Activated CD4-positive, alpha-beta T cell treated with anti-CD3 and anti-CD28 coated beads for 36 hours (primary cell): Measurements from ENCODE around the gene TM4SF20. TPM values are rescaled to one million over a fixed set of nuclear protein-coding genes. Genes with fewer than 3 reads are reported as not detected.
"Not testable (repeated sequence)": the region's sequence is repeated elsewhere in the genome, so short reads cannot be mapped to it uniquely, and the experiment has no call there.

Experiments used
- ATAC-seq: fragments of 200-7000 bp; cut with Tn5 transposase; one replicate; pipeline ENCODE4 v1.10.0; 2021; ENCODE audit warnings: mild to moderate bottlenecking, moderate library complexity
- CTCF ChIA-PET: fragments of 350-600 bp; sonication (Branson Sonifier 250); formaldehyde crosslinking; loops from one replicate; lab custom pipeline; 2021; ENCODE audit warnings: antibody characterized with exemption; lab: Charles Lee
- POLR2A ChIA-PET: fragments of 350-600 bp; sonication (Branson Sonifier 250); formaldehyde crosslinking; loops from one replicate; lab custom pipeline; 2021; ENCODE audit warnings: antibody characterized with exemption, inconsistent platforms; lab: Charles Lee
- DNase-seq: peaks from one replicate; pipeline ENCODE4 v3.0.0-alpha.2; 2020
- H3K27ac Mint-ChIP-seq: one replicate; pipeline ENCODE4 v1.8.0; 2021; ENCODE audit warnings: mixed read lengths
- H3K27me3 Mint-ChIP-seq: one replicate; pipeline ENCODE4 v1.8.0; 2021; ENCODE audit warnings: mixed read lengths
- H3K36me3 Mint-ChIP-seq: one replicate; pipeline ENCODE4 v1.8.0; 2021; ENCODE audit warnings: low read depth, mixed read lengths
- H3K4me1 Mint-ChIP-seq: one replicate; pipeline ENCODE4 v1.8.0; 2021; ENCODE audit warnings: mixed read lengths
- H3K4me3 Mint-ChIP-seq: one replicate; pipeline ENCODE4 v1.8.0; 2021; ENCODE audit warnings: mild to moderate bottlenecking, moderate library complexity, mixed read lengths
- H3K9me3 Mint-ChIP-seq: one replicate; pipeline ENCODE4 v1.8.0; 2021; ENCODE audit warnings: low read depth, mixed read lengths
- intact Hi-C, 2 experiments: fragments of 100-400 bp; cut with DNase I in 1 of 2; cut with micrococcal nuclease in 1 of 2; formaldehyde crosslinking; loops; one replicate each; pipeline versions ENCODE4 v1.14.2 to v1.15.1; 2022 to 2024; cut with DNase I, micrococcal nuclease
- total RNA-seq, 2 experiments: library from RNA; stranded (reverse); gene quantifications; one replicate each; pipeline ENCODE4 v1.2.3, GENCODE V29; 2021

The TM4SF20 gene
- total RNA-seq, 2 experiments from 2014 or later: not detected

- H3K9me3 Mint-ChIP-seq: no peaks in the 10 kb centered on the region
- ChIA-PET POLR2A (no interaction called here), CTCF (interaction anchor here (0.6 kb wide), 1 partner anchor 609 kb away, joined by 3 read pairs; no protein-coding TSS in a partner anchor)
- H3K36me3 Mint-ChIP-seq: no peaks in the 10 kb centered on the region
- DNase-seq: no peak
- ATAC-seq: no peak
- peaks cover 3% of the 10 kb centered on the region for H3K27me3 Mint-ChIP-seq
- H3K4me1 Mint-ChIP-seq: peaks cover 13% of the 10 kb centered on the region
- intact Hi-C loops: no loop called here
- H3K4me3 Mint-ChIP-seq: no peak overlapping the region
- H3K27ac Mint-ChIP-seq: no peak overlapping the region
Observed at GRCh38 chr2:227398684-227399670, 19.9 kb upstream of the TM4SF20 start.

GRCh38 chr2:227397562-227397961 lies 18.5 kb upstream of the TM4SF20 start:
- Mint-ChIP-seq H3K4me1 (peaks cover 9% of the 10 kb centered on the region), H3K4me3 (no peak overlapping the region), H3K27ac (peak overlapping the region; percentile 29), H3K36me3 (no peaks in the 10 kb centered on the region), H3K9me3 (no peaks in the 10 kb centered on the region), H3K27me3 (peaks cover 3% of the 10 kb centered on the region)
- DNase-seq (no peak), ATAC-seq (no peak)
- ChIA-PET CTCF (interaction anchor here (0.5 kb wide), 1 partner anchor 627 kb away, joined by 3 read pairs; no protein-coding TSS in a partner anchor), POLR2A (no interaction called here)
- intact Hi-C loops: no loop called here

GRCh38 chr2:227395556-227395955 lies 16.4 kb upstream of the TM4SF20 start:
- Mint-ChIP-seq H3K36me3 (no peaks in the 10 kb centered on the region), H3K27ac (no peak overlapping the region), H3K9me3 (no peaks in the 10 kb centered on the region), H3K4me3 (no peak overlapping the region), H3K27me3 (no peaks in the 10 kb centered on the region), H3K4me1 (peaks cover 6% of the 10 kb centered on the region)
- intact Hi-C loops: no loop called here
- ATAC-seq (no peak), DNase-seq (no peak)
- ChIA-PET POLR2A (no interaction called here), CTCF (no interaction called here)

- ATAC-seq: no peak
- Mint-ChIP-seq H3K4me1 (peaks cover 6% of the 10 kb centered on the region), H3K27ac (no peak overlapping the region), H3K36me3 (no peaks in the 10 kb centered on the region), H3K27me3 (no peaks in the 10 kb centered on the region), H3K9me3 (no peaks in the 10 kb centered on the region), H3K4me3 (no peak overlapping the region)
- intact Hi-C loops: no loop called here
- no peak for DNase-seq
- CTCF ChIA-PET: interaction anchor here (0.7 to 1.8 kb wide), 2 partner anchors 11 to 16 kb away, joined by 3 to 5 read pairs; no protein-coding TSS in a partner anchor
- POLR2A ChIA-PET: no interaction called here
Observed at GRCh38 chr2:227394401-227394800, 15.3 kb upstream of the TM4SF20 start.

GRCh38 chr2:227390468-227391256 lies 11.6 kb upstream of the TM4SF20 start:
- H3K27ac Mint-ChIP-seq: no peak overlapping the region
- POLR2A ChIA-PET: no interaction called here
- H3K4me1 Mint-ChIP-seq: peaks cover 7% of the 10 kb centered on the region
- CTCF ChIA-PET: interaction anchor here (0.6 kb wide), 1 partner anchor 19 kb away, joined by 3 read pairs; no protein-coding TSS in a partner anchor
- H3K9me3 Mint-ChIP-seq: no peaks in the 10 kb centered on the region
- no peaks in the 10 kb centered on the region for H3K36me3 Mint-ChIP-seq
- H3K4me3 Mint-ChIP-seq: no peak overlapping the region
- ATAC-seq (no peak), DNase-seq (no peak)
- H3K27me3 Mint-ChIP-seq: no peaks in the 10 kb centered on the region
- intact Hi-C loops: no loop called here

- Mint-ChIP-seq H3K4me1 (peaks cover 7% of the 10 kb centered on the region), H3K36me3 (no peaks in the 10 kb centered on the region), H3K27me3 (peaks cover 2% of the 10 kb centered on the region), H3K4me3 (no peak overlapping the region), H3K27ac (no peak overlapping the region), H3K9me3 (no peaks in the 10 kb centered on the region)
- intact Hi-C loops: no loop called here
- DNase-seq (no peak), ATAC-seq (no peak)
- POLR2A ChIA-PET: no interaction called here
- CTCF ChIA-PET: no interaction called here
Observed at GRCh38 chr2:227389661-227390060, 10.6 kb upstream of the TM4SF20 start.

GRCh38 chr2:227389231-227389630 lies 10.1 kb upstream of the TM4SF20 start:
- H3K27me3 Mint-ChIP-seq: peaks cover 3% of the 10 kb centered on the region
- ChIA-PET POLR2A (no interaction called here), CTCF (no interaction called here)
- intact Hi-C loops: no loop called here
- H3K4me1 Mint-ChIP-seq: peaks cover 7% of the 10 kb centered on the region
- no peaks in the 10 kb centered on the region for H3K36me3 Mint-ChIP-seq
- H3K4me3 Mint-ChIP-seq: no peak overlapping the region
- no peak for DNase-seq
- no peak overlapping the region for H3K27ac Mint-ChIP-seq
- no peaks in the 10 kb centered on the region for H3K9me3 Mint-ChIP-seq
- ATAC-seq: no peak

- intact Hi-C loops: no loop called here
- ATAC-seq (no peak), DNase-seq (no peak)
- Mint-ChIP-seq H3K27ac (no peak overlapping the region), H3K4me3 (no peak overlapping the region), H3K27me3 (peaks cover 3% of the 10 kb centered on the region), H3K9me3 (no peaks in the 10 kb centered on the region), H3K36me3 (no peaks in the 10 kb centered on the region), H3K4me1 (peaks cover 9% of the 10 kb centered on the region)
- POLR2A ChIA-PET: no interaction called here
- CTCF ChIA-PET: no interaction called here
Observed at GRCh38 chr2:227388537-227389011, 9.5 kb upstream of the TM4SF20 start.

GRCh38 chr2:227387583-227387982 lies 8.5 kb upstream of the TM4SF20 start, which contains the start of gene SCYGR1:
Gene SCYGR1 (minus strand): TSS chr2:227387949. CDS start chr2:227387949, 0 bp downstream.
- H3K9me3 Mint-ChIP-seq, POLR2A ChIA-PET, H3K27me3 Mint-ChIP-seq, H3K36me3 Mint-ChIP-seq, H3K4me3 Mint-ChIP-seq, H3K27ac Mint-ChIP-seq, DNase-seq, ATAC-seq, intact Hi-C loops: not testable (repeated sequence)
- CTCF ChIA-PET: interaction anchor here (0.5 kb wide), 1 partner anchor 250 kb away, joined by 5 read pairs; no protein-coding TSS in a partner anchor
- peaks cover 14% of the 10 kb centered on the region for H3K4me1 Mint-ChIP-seq

GRCh38 chr2:227386630-227387029 lies 7.5 kb upstream of the TM4SF20 start:
- H3K4me1 Mint-ChIP-seq: peaks cover 23% of the 10 kb centered on the region
- no peaks in the 10 kb centered on the region for H3K36me3 Mint-ChIP-seq
- no peak overlapping the region for H3K27ac Mint-ChIP-seq
- peaks cover 3% of the 10 kb centered on the region for H3K27me3 Mint-ChIP-seq
- CTCF ChIA-PET: interaction anchor here (0.9 to 1.4 kb wide), 4 partner anchors 10 to 134 kb away, joined by 3 to 6 read pairs (median 4); no protein-coding TSS in a partner anchor
- DNase-seq (no peak), ATAC-seq (no peak)
- POLR2A ChIA-PET: no interaction called here
- H3K4me3 Mint-ChIP-seq: no peak overlapping the region
- intact Hi-C loops: no loop called here
- peaks cover 9% of the 10 kb centered on the region for H3K9me3 Mint-ChIP-seq

GRCh38 chr2:227383686-227384085 lies 4.6 kb upstream of the TM4SF20 start:
- peaks cover 26% of the 10 kb centered on the region for H3K4me1 Mint-ChIP-seq
- CTCF ChIA-PET: no interaction called here
- peaks cover 11% of the 10 kb centered on the region for H3K9me3 Mint-ChIP-seq
- H3K27me3 Mint-ChIP-seq: peaks cover 3% of the 10 kb centered on the region
- intact Hi-C loops: no loop called here
- no peaks in the 10 kb centered on the region for H3K36me3 Mint-ChIP-seq
- H3K27ac Mint-ChIP-seq: no peak overlapping the region
- DNase-seq (no peak), ATAC-seq (no peak)
- H3K4me3 Mint-ChIP-seq: no peak overlapping the region
- POLR2A ChIA-PET: no interaction called here
